Nephron (organoid): ENCODE data around the gene TSLP.

Experiments used
- H3K27ac Mint-ChIP-seq, 3 experiments: 2 replicates each; pipeline ENCODE4 v1.8.0; 2020; ENCODE audit warnings: mixed read lengths in 3 of 3, mild to moderate bottlenecking in 2 of 3, moderate library complexity in 1 of 3
- H3K27me3 Mint-ChIP-seq: 2 replicates; pipeline ENCODE4 v1.8.0; 2021; ENCODE audit warnings: low read depth, mild to moderate bottlenecking, moderate library complexity, mixed read lengths
- H3K36me3 Mint-ChIP-seq: 2 replicates; pipeline ENCODE4 v1.8.0; 2020; ENCODE audit warnings: low read depth, mixed read lengths
- H3K4me1 Mint-ChIP-seq: 2 replicates; pipeline ENCODE4 v1.8.0; 2020; ENCODE audit warnings: mixed read lengths
- H3K4me3 Mint-ChIP-seq, 3 experiments: 2 replicates each; pipeline ENCODE4 v1.8.0; 2020; ENCODE audit warnings: mild to moderate bottlenecking in 3 of 3, mixed read lengths in 3 of 3, moderate library complexity in 2 of 3
- H3K9me3 Mint-ChIP-seq: 2 replicates; pipeline ENCODE4 v1.8.0; 2020; ENCODE audit warnings: mixed read lengths
- TF ChIP-seq, protein P1 (sequence below), 3 experiments: fragments of 200-600 bp; sonication (generic); IDR thresholded peaks; one replicate each; pipeline ENCODE4 v1.5.0; 2021; ENCODE audit warnings: antibody characterized with exemption in 3 of 3; ENCODE audit not compliant: unreplicated experiment in 3 of 3

TSLP gene

DNA sequence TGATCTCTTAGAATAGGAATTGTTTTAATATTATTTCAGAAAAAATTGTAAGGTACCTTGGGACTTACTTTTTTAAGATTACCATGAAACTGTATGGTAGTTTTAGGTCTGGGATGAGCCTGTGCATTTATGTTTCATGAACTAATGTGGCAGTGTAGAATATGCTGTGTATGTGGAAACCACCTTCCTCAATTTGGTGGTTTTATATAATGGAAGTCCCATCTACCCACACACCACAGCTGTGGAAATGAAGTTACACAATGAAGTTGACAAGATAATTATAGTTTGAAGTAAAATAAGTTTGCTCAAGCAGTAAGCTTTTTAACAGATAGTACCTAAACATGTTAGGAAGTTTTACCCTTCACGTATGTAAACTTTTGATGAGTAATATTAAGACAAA lies 45.0 kb downstream of the TSLP start:
- peak overlapping the region in 1 of 3 experiments; percentile 9 for H3K27ac Mint-ChIP-seq
- H3K4me3 Mint-ChIP-seq, result no peak overlapping the region
- H3K9me3 Mint-ChIP-seq, result no peaks in the 10 kb centered on the region
- TF ChIP-seq, protein P1, sequence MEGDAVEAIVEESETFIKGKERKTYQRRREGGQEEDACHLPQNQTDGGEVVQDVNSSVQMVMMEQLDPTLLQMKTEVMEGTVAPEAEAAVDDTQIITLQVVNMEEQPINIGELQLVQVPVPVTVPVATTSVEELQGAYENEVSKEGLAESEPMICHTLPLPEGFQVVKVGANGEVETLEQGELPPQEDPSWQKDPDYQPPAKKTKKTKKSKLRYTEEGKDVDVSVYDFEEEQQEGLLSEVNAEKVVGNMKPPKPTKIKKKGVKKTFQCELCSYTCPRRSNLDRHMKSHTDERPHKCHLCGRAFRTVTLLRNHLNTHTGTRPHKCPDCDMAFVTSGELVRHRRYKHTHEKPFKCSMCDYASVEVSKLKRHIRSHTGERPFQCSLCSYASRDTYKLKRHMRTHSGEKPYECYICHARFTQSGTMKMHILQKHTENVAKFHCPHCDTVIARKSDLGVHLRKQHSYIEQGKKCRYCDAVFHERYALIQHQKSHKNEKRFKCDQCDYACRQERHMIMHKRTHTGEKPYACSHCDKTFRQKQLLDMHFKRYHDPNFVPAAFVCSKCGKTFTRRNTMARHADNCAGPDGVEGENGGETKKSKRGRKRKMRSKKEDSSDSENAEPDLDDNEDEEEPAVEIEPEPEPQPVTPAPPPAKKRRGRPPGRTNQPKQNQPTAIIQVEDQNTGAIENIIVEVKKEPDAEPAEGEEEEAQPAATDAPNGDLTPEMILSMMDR (IDR thresholded peaks at IDR 0.05; ENCODE audit: unreplicated experiment in 3 of 3), result no peak
- peaks cover 13% of the 10 kb centered on the region for H3K4me1 Mint-ChIP-seq
- H3K36me3 Mint-ChIP-seq, result peaks cover 39% of the 10 kb centered on the region
- H3K27me3 Mint-ChIP-seq, result no peaks in the 10 kb centered on the region

DNA sequence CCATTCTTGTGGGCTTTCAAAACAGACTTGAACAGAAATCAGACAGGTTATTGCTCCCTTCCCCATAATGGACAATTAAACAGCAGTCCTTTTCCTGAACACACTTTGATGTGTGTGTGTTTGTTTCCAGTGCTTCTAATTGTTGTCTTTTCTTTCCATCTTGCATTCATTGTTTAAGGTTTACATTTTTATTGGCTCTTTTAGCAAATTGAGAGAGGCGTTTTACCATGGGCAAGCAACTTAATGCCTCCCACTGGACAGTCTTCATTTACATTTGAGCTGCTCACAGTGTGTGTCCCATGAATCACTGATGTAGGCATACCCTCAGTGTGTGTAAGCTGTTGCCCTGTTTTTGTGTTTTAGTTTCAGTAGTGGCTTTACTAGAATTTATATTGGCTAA lies 45.6 kb downstream of the TSLP start:
- TF ChIP-seq, protein P1 (IDR thresholded peaks at IDR 0.05; ENCODE audit: unreplicated experiment in 3 of 3), result no peak
- peak overlapping the region in 1 of 3 experiments; percentile 9 for H3K27ac Mint-ChIP-seq
- H3K27me3 Mint-ChIP-seq, result no peaks in the 10 kb centered on the region
- H3K4me3 Mint-ChIP-seq, result no peak overlapping the region
- H3K36me3 Mint-ChIP-seq, result peaks cover 42% of the 10 kb centered on the region
- H3K9me3 Mint-ChIP-seq, result no peaks in the 10 kb centered on the region
- H3K4me1 Mint-ChIP-seq, result peaks cover 13% of the 10 kb centered on the region

DNA sequence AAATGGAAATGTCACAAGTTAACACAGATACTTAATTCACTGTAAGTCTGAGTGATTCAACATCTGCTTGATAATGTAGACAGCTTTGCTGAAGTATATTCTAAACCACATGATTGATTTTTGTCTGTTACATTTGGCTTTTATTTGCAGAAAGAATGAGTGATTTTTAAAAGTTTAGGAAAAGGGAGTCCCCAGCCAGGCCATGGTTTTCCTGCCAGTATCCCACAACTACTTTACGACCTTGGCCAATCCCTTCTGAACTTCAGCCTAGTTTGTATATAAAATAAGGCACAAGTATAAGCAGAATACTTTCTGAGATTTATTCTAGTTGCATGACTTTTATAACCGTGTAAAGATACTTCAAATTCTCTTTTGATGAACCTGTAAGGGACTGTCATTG lies 47.7 kb downstream of the TSLP start:
- Mint-ChIP-seq H3K4me1 (peaks cover 13% of the 10 kb centered on the region), H3K27ac (peak overlapping the region; percentile 60 to 93 (median 92)), H3K27me3 (no peaks in the 10 kb centered on the region), H3K36me3 (peaks cover 42% of the 10 kb centered on the region), H3K4me3 (peak overlapping the region in 1 of 3 experiments; percentile 4), H3K9me3 (no peaks in the 10 kb centered on the region)
- TF ChIP-seq, protein P1 (IDR thresholded peaks at IDR 0.05; ENCODE audit: unreplicated experiment in 3 of 3), result no peak

DNA sequence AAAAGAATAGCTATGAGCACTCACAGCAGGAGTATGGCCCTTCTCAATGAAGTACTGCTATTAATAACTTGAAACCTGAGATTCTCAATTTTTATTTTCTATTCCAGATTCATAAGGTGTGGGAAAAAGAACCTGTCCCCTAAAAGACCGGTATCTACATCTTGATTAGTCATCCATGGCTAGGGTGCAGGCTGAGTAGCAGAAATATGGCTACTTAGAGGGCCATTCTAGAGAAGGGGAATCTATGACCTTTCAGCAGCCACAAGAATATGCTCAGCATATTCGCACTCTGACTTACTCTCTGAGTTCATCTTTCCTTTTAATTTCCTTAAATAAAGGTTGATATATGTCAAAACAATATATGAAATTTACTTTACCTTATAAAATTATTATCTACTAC lies 48.3 kb downstream of the TSLP start:
- H3K27ac Mint-ChIP-seq, result no peak overlapping the region
- no peaks in the 10 kb centered on the region for H3K9me3 Mint-ChIP-seq
- no peaks in the 10 kb centered on the region for H3K27me3 Mint-ChIP-seq
- H3K4me1 Mint-ChIP-seq, result peaks cover 13% of the 10 kb centered on the region
- no peak overlapping the region for H3K4me3 Mint-ChIP-seq
- TF ChIP-seq, protein P1 (IDR thresholded peaks at IDR 0.05; ENCODE audit: unreplicated experiment in 3 of 3), result no peak
- H3K36me3 Mint-ChIP-seq, result peaks cover 40% of the 10 kb centered on the region

DNA sequence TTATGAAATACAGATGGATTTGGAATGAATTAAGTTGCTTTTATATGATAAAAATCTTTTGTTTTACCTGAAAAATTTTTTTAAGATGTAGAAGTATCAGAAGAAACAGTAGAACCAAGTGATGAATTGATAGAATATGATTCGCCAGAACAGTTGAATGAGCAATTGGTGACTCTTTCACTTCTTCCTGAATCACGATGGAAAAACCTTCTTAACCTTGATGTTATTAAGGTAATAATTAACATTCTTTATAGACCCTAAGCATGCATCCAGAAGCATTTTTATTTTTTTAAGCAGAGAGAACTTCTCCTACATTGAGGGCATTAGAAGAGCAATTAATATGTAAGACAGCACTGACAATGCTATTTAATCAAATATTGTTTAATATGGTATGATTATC lies 49.4 kb downstream of the TSLP start:
- no peak overlapping the region for H3K27ac Mint-ChIP-seq
- H3K4me1 Mint-ChIP-seq, result peaks cover 13% of the 10 kb centered on the region
- TF ChIP-seq, protein P1 (IDR thresholded peaks at IDR 0.05; ENCODE audit: unreplicated experiment in 3 of 3), result no peak
- peaks cover 40% of the 10 kb centered on the region for H3K36me3 Mint-ChIP-seq
- no peaks in the 10 kb centered on the region for H3K9me3 Mint-ChIP-seq
- no peaks in the 10 kb centered on the region for H3K27me3 Mint-ChIP-seq
- no peak overlapping the region for H3K4me3 Mint-ChIP-seq

DNA sequence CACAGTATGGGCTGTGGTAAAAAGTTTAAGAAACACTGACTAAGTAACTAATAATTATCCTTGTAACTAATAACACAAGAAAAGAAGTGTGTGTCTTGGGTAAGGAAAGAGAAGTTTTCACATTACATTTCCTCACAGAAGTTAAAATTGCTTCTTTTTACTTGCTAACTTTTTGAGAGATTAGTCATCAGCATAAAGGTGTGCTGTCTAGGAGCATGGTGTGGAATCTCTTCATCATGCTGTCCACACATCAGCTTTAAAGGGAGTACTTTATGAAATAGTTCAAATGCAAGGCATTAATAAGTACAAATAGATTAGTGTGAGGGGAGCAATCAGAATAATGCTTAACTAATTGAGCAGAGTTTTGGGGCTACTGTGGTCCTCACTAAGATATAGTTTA lies 50.4 kb downstream of the TSLP start:
- H3K9me3 Mint-ChIP-seq, result no peaks in the 10 kb centered on the region
- TF ChIP-seq, protein P1 (IDR thresholded peaks at IDR 0.05; ENCODE audit: unreplicated experiment in 3 of 3), result no peak

More for the DNA sequence above, 50.4 kb downstream of the TSLP start:
- no peaks in the 10 kb centered on the region for H3K27me3 Mint-ChIP-seq
- peaks cover 13% of the 10 kb centered on the region for H3K4me1 Mint-ChIP-seq
- no peak overlapping the region for H3K4me3 Mint-ChIP-seq
- H3K27ac Mint-ChIP-seq, result no peak overlapping the region
- H3K36me3 Mint-ChIP-seq, result peaks cover 48% of the 10 kb centered on the region
